KBM-7 (cell line): Measurements from ENCODE around the gene MAP3K14.
A peak's percentile ranks its signal among the peaks of the same experiment; 100 is the strongest.
"Not testable (repeated sequence)": the region's sequence is repeated elsewhere in the genome, so short reads cannot be mapped to it uniquely, and the experiment has no call there.

Experiments
- DNase-seq: peaks from one replicate; pipeline ENCODE4 v3.0.0-alpha.2; 2015
- in situ Hi-C: fragments of 300-500 bp; cut with MboI; formaldehyde crosslinking; loops from 2 replicates; pipeline ENCODE4 v1.14.3; 2020; ENCODE audit warnings: low sequenced_read_pairs, low pct_unique_long_range_greater_than_20kb, mixed read lengths

Gene MAP3K14

DNA sequence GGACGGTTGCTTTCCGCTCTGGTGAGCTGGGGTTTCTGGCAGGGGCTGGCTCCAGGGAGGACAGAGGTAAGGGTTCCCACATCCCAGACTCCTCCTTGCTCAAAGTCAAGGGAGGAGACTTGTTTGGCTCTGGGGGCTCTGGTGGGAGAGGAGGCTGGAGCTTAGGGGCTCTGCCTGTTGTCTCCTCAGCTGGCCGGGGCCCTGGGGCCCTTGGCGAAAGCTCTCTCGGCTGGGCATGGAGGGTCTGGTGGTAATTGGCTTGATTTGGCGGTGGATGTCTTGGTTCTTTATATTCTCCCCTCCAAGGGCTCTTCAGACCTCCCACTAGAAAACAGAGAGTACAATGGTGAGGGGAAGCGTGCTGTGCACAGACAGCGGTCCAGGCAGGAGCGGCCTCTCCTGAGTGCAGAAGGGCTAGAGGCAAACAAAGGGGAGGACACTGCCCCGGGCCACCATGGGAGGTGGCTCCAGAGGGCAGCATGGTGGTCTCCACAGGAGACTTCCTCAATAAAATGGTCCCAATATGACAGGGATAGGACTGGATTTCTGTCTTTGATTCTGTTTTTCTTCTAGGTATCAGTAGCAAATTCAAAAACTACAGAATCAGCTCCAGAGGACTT, 49.3 kb downstream of the MAP3K14 start:
- in situ Hi-C loops: no loop called here
- no peak for DNase-seq

DNA sequence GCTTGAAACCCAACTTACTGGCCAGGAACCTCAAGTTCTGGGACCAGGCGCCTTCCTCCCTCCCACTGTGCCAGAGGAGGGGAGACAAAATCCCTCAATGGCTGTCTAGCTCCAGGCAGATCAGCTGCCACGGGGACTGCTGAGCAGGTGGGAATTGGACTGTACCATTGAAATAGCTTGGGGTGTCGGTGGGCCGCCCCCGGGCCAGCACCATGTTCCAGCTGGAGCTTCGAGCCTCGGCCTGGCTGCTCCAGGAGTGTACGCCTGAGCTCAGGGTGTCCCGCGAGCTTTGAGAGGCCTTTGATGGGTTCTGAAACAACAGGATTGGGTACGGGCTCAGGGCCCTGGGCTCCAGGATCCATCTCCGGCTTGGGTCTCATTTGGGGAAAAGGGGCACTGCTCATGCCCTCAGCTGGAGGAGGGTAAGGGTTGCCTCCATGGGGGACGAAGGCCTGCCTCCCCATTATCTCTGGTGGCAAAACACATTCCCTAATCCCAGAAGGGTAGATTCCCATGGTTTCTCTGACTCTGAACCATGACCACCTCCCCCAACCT, 50.4 kb downstream of the MAP3K14 start:
- in situ Hi-C loops: no loop called here
- no peak for DNase-seq

DNA sequence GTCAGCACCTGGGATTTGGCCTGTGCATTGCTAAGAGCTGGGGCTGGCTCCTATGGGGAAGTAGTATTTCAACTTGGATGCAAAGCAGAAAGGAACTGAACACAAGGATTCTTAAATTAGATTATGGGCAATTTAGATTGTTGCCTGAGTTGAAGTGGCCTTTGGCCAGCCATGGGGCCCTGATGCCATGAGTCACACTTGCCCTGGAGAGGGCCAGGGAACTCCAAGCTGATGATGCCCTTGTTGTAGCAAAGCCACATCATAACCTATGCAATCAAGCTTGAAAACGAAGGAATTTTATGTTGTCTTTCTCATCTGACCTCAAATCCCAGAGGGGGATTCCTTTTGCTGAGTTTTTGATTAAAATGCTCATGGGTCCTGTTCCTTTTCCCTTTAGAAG, 51.0 kb downstream of the MAP3K14 start:
- no peak for DNase-seq
- in situ Hi-C loops: no loop called here

GRCh38 chr17:45264988-45265387, 51.8 kb downstream of the MAP3K14 start:
- no peak for DNase-seq
- in situ Hi-C loops: no loop called here

GRCh38 chr17:45264430-45264829, 52.4 kb downstream of the MAP3K14 start:
- no peak for DNase-seq
- in situ Hi-C loops: no loop called here

- DNase-seq: no peak
- in situ Hi-C loops: no loop called here
Observed at GRCh38 chr17:45263477-45263860, 53.4 kb downstream of the MAP3K14 start.

DNA sequence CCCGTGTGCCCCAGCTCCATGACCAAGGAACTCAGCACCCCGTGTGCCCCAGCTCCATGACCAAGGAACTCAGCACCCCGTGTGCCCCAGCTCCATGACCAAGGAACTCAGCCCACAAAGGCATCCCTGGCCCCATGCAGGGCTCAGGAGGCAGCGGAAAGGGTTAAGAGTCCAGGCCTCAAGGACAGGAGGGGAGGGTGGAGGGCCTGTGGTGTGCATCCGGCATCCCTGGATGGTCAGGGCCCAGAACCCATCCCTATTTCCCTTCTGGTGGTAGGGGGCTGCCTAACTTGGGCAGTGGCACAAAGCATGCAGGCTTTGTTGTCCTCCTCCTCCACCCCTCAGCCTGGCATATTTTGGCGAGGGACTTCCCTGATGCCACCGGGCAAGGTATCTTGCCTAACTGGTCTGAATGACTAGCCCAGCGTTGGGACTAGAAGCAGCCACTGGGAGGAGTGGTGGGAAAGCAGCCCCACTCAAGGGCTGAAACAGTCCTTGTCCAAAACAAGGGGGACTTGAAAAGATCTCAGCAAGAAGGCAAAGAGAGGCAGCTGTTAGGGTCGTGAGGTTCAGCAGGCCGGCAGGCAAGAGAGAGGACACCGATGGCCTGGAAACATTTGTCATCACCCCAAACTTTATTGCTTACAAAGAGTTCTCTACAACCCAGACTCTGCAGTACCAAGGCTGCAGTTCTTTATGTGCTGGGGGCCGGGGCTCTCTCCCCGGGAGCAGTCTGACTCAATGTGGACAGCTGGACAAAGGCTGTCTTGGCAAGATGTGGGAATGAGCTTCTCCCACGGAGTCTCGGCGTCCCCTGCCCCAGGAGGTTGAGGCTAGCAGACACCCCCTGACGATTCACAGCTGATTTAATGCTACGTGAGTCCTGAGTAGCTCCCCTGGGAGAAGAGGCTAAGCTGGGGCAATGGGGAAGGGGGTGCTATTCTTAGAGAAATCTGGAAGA, 54.0 kb downstream of the MAP3K14 start:
- no peak for DNase-seq
- in situ Hi-C loops: no loop called here

GRCh38 chr17:45261577-45262515, 55.0 kb downstream of the MAP3K14 start, which contains the start of gene SPATA32:
Gene SPATA32, minus strand, starts transcription at chr17:45262094. Its CDS starts 78 bp downstream, at chr17:45262016.
- no peak for DNase-seq
- in situ Hi-C loops: no loop called here

GRCh38 chr17:45260204-45260783, 56.5 kb downstream of the MAP3K14 start:
- no peak for DNase-seq
- in situ Hi-C loops: no loop called here

GRCh38 chr17:45258981-45259380, 57.8 kb downstream of the MAP3K14 start:
- in situ Hi-C loops: no loop called here

GRCh38 chr17:45257115-45257514, 59.7 kb downstream of the MAP3K14 start:
- in situ Hi-C loops: no loop called here
- no peak for DNase-seq

More at GRCh38 chr17:45258981-45259380, 57.8 kb downstream of the MAP3K14 start:
- DNase-seq: no peak

DNA sequence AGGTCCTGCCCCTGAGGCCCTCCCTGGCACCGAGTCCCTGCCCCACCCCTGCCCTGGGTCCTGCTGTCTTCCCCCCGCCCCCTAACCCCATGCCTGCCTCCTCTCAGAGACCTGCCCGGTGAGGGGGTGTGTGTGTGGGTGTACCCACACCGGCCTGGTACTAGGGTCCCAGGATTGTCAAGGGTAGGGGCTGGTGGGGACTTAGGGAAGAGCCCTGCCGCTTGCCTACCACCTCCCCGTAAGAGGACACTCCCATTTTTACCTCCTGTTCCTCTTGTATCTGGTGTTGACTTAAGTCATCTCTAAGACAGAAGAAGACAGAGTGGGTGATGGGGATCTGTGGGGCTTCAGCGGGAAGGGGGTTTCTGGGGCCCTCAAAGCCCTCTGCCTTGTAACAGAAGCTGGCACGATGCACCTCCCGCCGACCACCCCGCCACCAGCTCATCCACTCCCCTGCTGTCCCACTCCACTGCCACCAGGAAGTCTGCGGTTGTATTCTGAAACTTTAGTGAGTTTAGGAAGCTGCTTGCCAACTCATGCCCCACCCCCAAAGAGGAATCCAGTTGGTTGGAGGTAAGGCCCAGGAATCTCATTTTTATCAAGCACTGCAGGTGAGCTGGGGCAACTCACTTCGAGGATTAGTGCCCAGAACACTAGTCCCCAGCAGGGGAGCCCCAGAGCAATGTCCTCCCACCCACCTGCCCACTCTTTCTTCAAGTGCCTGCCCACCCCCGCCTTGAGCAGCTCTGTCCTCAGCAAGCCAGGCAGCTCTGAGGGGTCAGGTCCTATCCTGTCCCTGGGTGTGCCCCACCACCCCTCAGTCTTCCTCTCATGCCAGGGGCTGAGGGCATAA, 60.5 kb downstream of the MAP3K14 start:
- in situ Hi-C loops: no loop called here
- DNase-seq: peak; percentile 52

DNA sequence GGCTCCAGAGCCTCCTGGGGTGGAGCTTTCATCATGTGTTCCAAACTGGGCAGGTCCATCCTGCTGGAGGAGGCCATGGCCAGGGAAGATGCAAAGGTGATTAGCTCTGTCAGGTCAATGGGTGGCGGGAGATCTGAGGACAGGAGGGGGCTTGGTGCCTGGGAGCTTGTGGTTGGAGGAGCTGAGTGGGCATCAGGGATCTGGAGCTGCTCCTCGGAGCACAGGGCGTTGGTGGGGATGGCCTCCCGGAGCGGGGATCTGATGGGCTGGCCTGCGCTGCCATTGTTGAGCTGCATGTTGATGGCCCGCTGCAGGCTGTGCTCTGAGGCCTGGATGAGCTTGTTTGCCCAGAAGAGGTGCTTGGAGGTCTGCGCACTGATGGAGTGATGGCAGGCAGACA, 61.5 kb downstream of the MAP3K14 start:
- DNase-seq: no peak
- in situ Hi-C loops: no loop called here

- in situ Hi-C loops: no loop called here
- DNase-seq: no peak
Observed at GRCh38 chr17:45253879-45254278, 62.9 kb downstream of the MAP3K14 start.

GRCh38 chr17:45253237-45253636, 63.6 kb downstream of the MAP3K14 start:
- DNase-seq, in situ Hi-C loops: not testable (repeated sequence)

GRCh38 chr17:45251931-45252330, 64.9 kb downstream of the MAP3K14 start:
- in situ Hi-C loops: no loop called here
- DNase-seq: no peak

DNA sequence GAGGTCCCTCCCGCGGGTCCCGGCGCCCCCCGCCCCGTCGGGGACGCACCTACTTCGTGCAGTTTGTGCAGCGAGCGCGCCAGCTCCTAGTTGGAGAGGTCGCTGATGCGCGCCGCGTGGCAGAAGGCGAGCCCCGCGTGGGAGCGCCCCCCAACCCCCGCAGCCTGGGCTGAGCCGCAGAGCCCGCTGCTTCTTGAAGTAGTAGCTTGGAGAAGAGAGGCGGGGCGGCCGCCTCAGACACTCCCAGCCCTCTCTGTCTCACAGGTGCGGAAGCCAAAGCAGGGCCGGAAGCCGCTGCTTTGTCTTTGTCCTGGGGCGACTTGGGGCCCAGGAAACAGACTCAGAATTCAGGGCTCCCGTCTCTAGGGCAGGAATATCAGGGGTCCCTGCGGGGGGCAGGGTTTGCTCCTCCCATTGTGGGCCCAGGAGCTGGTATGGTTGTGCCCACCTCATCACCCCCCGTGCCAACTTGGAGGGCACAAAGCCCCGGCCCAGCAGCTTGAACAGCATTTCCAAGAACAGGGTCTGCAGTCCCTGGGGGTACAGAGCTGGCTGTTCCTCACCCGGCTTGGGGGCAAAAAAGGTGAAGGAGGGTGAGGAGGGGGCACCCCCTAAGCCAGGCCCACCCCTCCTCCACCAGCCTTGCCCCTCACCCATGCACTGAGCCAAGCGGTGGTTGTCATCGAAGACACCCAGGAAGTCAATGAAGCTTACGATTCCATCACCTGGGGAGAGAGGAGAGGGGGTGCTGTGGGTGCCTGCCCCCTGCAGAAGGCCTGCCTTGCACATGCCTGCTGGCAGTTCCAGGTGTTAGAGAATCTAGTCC, 68.5 kb downstream of the MAP3K14 start:
- in situ Hi-C loops: no loop called here
- peak; percentile 40 for DNase-seq
